Epithelial cell of proximal tubule (primary cell): ENCODE measurements around the gene ONECUT3. TPM values are rescaled to one million over a fixed set of nuclear protein-coding genes. Genes with fewer than 3 reads are reported as not detected.

Experiments
- DNase-seq: peaks from one replicate; pipeline ENCODE4 v3.0.0-alpha.2; 2011; ENCODE audit warnings: low read depth
- H3K4me3 ChIP-seq: 2 replicates; pipeline ENCODE4 v1.5.1; 2011; ENCODE audit warnings: low read depth, mild to moderate bottlenecking, low read length
- CTCF ChIP-seq: conservative IDR thresholded peaks from 2 replicates; pipeline ENCODE4 v1.5.1; 2012; ENCODE audit warnings: low read depth, mild to moderate bottlenecking, low read length
- total RNA-seq: library from RNA; depleted of rRNA; stranded (reverse); fragments of >200 nt; gene quantifications from 2 replicates; pipeline ENCODE4 v1.2.3, GENCODE V29; 2015

ONECUT3 gene
- total RNA-seq, 1 donor from 2014 or later: not detected

GRCh38 chr19:1783874-1784273 lies 30.6 kb downstream of the ONECUT3 start:
- no peak for TF ChIP-seq CTCF
- DNase-seq: no peak
- H3K4me3 ChIP-seq: no peak overlapping the region

DNA sequence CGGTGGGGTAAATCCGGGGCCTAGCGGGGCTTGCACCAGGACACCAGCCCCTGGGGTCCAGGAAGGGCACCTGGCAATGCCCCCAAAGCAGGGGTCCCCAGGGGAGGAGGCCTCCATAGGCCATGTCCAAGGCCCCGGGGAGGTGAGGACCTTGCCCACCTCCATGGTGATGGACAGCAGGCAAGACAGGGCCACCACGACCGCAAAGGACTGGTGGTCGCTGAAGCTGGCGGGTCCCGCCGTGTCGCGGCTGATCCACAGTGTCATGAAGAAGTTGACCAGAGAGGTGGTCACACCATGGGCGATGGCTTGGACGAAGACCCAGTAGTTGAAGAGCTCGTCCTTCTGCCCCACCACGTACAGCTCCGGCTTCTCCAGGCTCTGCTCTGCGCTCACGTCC lies 32.0 kb downstream of the ONECUT3 start:
- H3K4me3 ChIP-seq: no peak overlapping the region
- TF ChIP-seq CTCF: no peak
- DNase-seq: no peak

GRCh38 chr19:1786668-1787067 lies 33.4 kb downstream of the ONECUT3 start:
- H3K4me3 ChIP-seq: no peak overlapping the region
- no peak for DNase-seq
- no peak for TF ChIP-seq CTCF

DNA sequence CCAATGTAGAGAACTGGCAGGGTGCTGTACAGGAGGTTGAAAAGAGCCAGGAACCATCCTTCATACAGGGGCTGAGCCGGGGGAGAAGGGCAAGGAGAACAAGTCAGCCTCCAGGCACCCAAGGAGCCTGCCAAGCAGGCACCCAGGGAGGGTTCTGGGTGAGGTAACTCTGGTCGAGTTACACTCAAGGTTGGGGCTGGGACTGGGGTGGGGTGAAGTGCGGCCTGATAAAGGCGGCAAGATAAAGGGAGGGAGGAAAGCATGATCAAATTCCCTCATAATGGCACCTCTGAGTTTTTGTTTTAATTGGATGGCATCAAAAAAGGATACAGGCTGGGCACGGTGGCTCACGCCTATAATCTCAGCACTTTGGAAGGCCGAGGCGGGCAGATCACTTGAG lies 33.8 kb downstream of the ONECUT3 start:
- DNase-seq: no peak
- no peak for TF ChIP-seq CTCF
- H3K4me3 ChIP-seq: no peak overlapping the region

- no peak overlapping the region for H3K4me3 ChIP-seq
- DNase-seq: no peak
- TF ChIP-seq CTCF: no peak
These were observed 36.1 kb downstream of the ONECUT3 start for GRCh38 chr19:1789261-1790041.

- DNase-seq: no peak
- H3K4me3 ChIP-seq: no peak overlapping the region
- no peak for TF ChIP-seq CTCF
These were observed 36.9 kb downstream of the ONECUT3 start for GRCh38 chr19:1790054-1790792.

- DNase-seq: no peak
- no peak for TF ChIP-seq CTCF
These were observed 38.6 kb downstream of the ONECUT3 start for GRCh38 chr19:1791879-1792278.

More at GRCh38 chr19:1791879-1792278, 38.6 kb downstream of the ONECUT3 start:
- no peak overlapping the region for H3K4me3 ChIP-seq
